ENCODE data around the gene RGS5. TPM values are rescaled to one million over a fixed set of nuclear protein-coding genes. Genes with fewer than 3 reads are reported as not detected.

The RGS5 gene
- total RNA-seq, 2 experiments from 2014 or later: 1.9 to 3.7 TPM

GRCh38 chr1:163174524-163175437, 27.9 kb downstream of the RGS5 start:
- Mint-ChIP-seq H3K4me3 (no peak overlapping the region), H3K27me3 (peaks cover 6% of the 10 kb centered on the region), H3K4me1 (ENCODE audit: low read depth) (no peaks in the 10 kb centered on the region), H3K27ac (no peak overlapping the region), H3K9me3 (no peaks in the 10 kb centered on the region), H3K36me3 (no peaks in the 10 kb centered on the region)
- peak; percentile 59 for DNase-seq
- intact Hi-C loops (cut with micrococcal nuclease): loop anchor here (1.0 to 5.0 kb wide), 4 partner anchors 102 to 320 kb away; no protein-coding TSS in a partner anchor
- ChIA-PET POLR2A (no interaction called here), CTCF (interaction anchor here (0.6 to 4.6 kb wide), 10 partner anchors 18 to 327 kb away, joined by 3 to 35 read pairs (median 4); no protein-coding TSS in a partner anchor)

- Mint-ChIP-seq H3K27ac (no peak overlapping the region), H3K9me3 (no peaks in the 10 kb centered on the region), H3K4me3 (no peak overlapping the region), H3K36me3 (no peaks in the 10 kb centered on the region), H3K4me1 (ENCODE audit: low read depth) (no peaks in the 10 kb centered on the region), H3K27me3 (peaks cover 6% of the 10 kb centered on the region)
- ChIA-PET POLR2A (no interaction called here), CTCF (interaction anchor here (1.0 kb wide), 1 partner anchor 325 kb away, joined by 4 read pairs; no protein-coding TSS in a partner anchor)
- DNase-seq: no peak
- intact Hi-C loops (cut with micrococcal nuclease): loop anchor here (5.0 kb wide), 1 partner anchor 101 kb away; no protein-coding TSS in a partner anchor
These were observed 29.6 kb downstream of the RGS5 start for GRCh38 chr1:163173121-163173520.

DNA sequence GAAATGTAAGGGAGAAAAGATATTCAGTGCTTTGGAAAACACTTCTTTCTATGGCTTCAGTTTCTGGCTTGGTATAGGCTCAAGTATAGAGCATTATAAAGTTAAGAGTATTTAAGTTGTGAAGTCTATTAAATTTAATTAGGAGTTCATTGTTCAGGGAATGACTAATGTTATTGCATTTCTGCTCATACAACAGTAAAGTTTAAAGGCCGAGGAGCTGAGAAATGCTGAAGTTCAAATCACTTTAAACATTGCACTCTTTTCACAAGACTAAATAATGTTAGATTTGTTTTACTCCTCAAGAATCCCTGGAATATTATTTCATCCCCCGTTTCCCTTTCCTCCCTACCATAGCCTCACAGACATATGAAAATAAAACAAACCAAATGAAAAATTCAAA, 30.1 kb downstream of the RGS5 start:
- Mint-ChIP-seq H3K4me1 (ENCODE audit: low read depth) (no peaks in the 10 kb centered on the region), H3K9me3 (no peaks in the 10 kb centered on the region), H3K27me3 (peaks cover 6% of the 10 kb centered on the region), H3K4me3 (no peak overlapping the region), H3K36me3 (no peaks in the 10 kb centered on the region), H3K27ac (no peak overlapping the region)
- intact Hi-C loops (cut with micrococcal nuclease): loop anchor here (5.0 kb wide), 1 partner anchor 100 kb away; no protein-coding TSS in a partner anchor
- ChIA-PET CTCF (interaction anchor here (1.0 kb wide), 1 partner anchor 325 kb away, joined by 4 read pairs; no protein-coding TSS in a partner anchor), POLR2A (no interaction called here)
- DNase-seq: no peak

DNA sequence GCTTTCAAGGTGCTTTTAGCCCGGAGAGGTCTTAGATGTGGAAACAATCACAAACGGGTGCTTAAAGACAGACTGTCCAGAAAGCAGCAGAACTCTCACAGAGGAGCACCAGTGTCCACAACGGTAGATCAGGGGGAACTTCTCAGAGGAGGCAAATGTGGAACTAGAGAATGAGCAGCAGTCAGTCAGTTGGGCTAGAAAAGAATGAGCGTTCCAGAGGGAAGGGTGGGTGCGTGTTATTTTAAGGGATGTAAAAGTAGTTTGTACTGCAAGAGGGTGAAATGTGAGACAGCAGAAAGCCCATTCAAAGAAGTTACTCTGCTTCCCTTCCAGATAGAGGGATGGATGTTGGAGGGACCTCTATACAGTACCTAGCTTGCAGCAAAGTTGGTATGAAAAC, 30.9 kb downstream of the RGS5 start:
- no peaks in the 10 kb centered on the region for H3K36me3 Mint-ChIP-seq
- H3K4me3 Mint-ChIP-seq: no peak overlapping the region
- H3K9me3 Mint-ChIP-seq: no peaks in the 10 kb centered on the region
- ChIA-PET CTCF (no interaction called here), POLR2A (no interaction called here)
- no peaks in the 10 kb centered on the region for H3K4me1 Mint-ChIP-seq (ENCODE audit: low read depth)
- H3K27ac Mint-ChIP-seq: no peak overlapping the region
- intact Hi-C loops (cut with micrococcal nuclease): loop anchor here (5.0 kb wide), 1 partner anchor 100 kb away; no protein-coding TSS in a partner anchor
- no peak for DNase-seq
- peaks cover 6% of the 10 kb centered on the region for H3K27me3 Mint-ChIP-seq

GRCh38 chr1:163170975-163171676, 31.6 kb downstream of the RGS5 start:
- Mint-ChIP-seq H3K4me3 (no peak overlapping the region), H3K27ac (no peak overlapping the region), H3K27me3 (peaks cover 6% of the 10 kb centered on the region), H3K36me3 (no peaks in the 10 kb centered on the region), H3K9me3 (no peaks in the 10 kb centered on the region), H3K4me1 (ENCODE audit: low read depth) (no peaks in the 10 kb centered on the region)
- ChIA-PET POLR2A (no interaction called here), CTCF (no interaction called here)
- intact Hi-C loops (cut with micrococcal nuclease): loop anchor here (5.0 kb wide), 1 partner anchor 99 kb away; no protein-coding TSS in a partner anchor
- no peak for DNase-seq

- Mint-ChIP-seq H3K36me3 (peaks cover under 1% of the 10 kb centered on the region), H3K9me3 (no peaks in the 10 kb centered on the region), H3K4me3 (no peak overlapping the region), H3K4me1 (ENCODE audit: low read depth) (no peaks in the 10 kb centered on the region), H3K27ac (no peak overlapping the region), H3K27me3 (peaks cover 5% of the 10 kb centered on the region)
- no peak for DNase-seq
- intact Hi-C loops (cut with micrococcal nuclease): loop anchor here (5.0 kb wide), 1 partner anchor 98 kb away; no protein-coding TSS in a partner anchor
- POLR2A ChIA-PET: no interaction called here
- CTCF ChIA-PET: no interaction called here
These were observed 32.4 kb downstream of the RGS5 start for GRCh38 chr1:163170331-163170730.

- peaks cover 6% of the 10 kb centered on the region for H3K36me3 Mint-ChIP-seq
- H3K9me3 Mint-ChIP-seq: no peaks in the 10 kb centered on the region
- no peak overlapping the region for H3K27ac Mint-ChIP-seq
- H3K4me3 Mint-ChIP-seq: no peak overlapping the region
- intact Hi-C loops (cut with micrococcal nuclease): no loop called here
- no peaks in the 10 kb centered on the region for H3K27me3 Mint-ChIP-seq
- no peak for DNase-seq
- ChIA-PET CTCF (interaction anchor here (1.0 kb wide), 1 partner anchor 316 kb away, joined by 4 read pairs; no protein-coding TSS in a partner anchor), POLR2A (no interaction called here)
- H3K4me1 Mint-ChIP-seq (ENCODE audit: low read depth): no peaks in the 10 kb centered on the region
These were observed 33.2 kb downstream of the RGS5 start for GRCh38 chr1:163169553-163169952.

DNA sequence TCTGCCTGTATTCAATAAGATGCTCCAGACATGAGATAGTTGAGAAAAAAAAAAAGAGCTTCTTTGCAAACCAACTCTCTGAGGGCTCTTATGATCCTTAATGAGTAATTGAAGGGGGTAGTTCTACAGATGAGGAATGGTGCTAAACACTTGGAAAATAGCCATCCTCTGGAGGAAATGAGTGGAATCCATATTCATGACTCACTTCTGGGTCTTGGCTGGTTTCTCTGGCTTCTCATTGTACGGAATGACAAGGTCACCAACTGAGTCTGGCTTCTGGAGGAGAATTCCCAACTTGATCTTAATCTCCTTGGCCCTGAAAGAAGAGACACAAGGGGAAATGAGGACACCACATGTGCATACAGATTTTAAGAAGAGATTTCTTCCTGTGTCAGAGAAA, 34.7 kb downstream of the RGS5 start:
- Mint-ChIP-seq H3K4me3 (no peak overlapping the region), H3K36me3 (peaks cover 6% of the 10 kb centered on the region), H3K9me3 (no peaks in the 10 kb centered on the region), H3K27ac (no peak overlapping the region), H3K27me3 (no peaks in the 10 kb centered on the region), H3K4me1 (ENCODE audit: low read depth) (no peaks in the 10 kb centered on the region)
- no peak for DNase-seq
- ChIA-PET POLR2A (no interaction called here), CTCF (no interaction called here)
- intact Hi-C loops (cut with micrococcal nuclease): no loop called here

DNA sequence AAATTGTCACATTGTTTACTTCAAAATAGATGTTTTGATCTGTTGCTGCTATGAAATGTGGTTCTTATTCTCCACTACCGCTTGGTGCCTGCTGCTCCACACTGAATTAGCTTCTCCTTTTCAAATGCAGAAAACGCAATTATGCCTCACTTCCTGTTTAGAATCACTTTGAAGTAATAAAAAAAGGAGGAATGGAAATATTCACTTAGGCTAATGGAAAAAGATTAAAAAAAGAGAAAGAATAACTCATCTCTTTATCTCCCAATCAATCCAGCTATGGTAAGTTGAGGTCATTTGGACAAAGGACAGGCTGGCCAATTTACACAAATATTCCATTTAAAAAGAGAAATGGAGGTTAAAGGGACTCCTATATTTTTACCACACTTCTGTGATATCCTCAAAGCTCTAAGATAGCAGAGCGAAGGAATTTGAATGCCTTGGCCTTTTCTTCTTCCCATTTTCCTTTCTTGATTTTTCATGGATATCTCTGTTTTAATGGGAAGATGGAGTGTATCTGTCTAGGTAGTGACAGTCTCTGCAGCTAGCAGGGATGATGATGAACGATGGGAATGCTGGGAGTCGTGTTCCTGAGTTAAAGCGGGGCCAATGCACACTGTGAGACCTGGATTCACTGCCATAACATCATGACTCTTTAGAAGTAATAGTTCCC, 35.7 kb downstream of the RGS5 start:
- Mint-ChIP-seq H3K9me3 (no peaks in the 10 kb centered on the region), H3K4me3 (no peak overlapping the region), H3K4me1 (ENCODE audit: low read depth) (no peaks in the 10 kb centered on the region), H3K36me3 (peaks cover 6% of the 10 kb centered on the region), H3K27me3 (no peaks in the 10 kb centered on the region), H3K27ac (no peak overlapping the region)
- intact Hi-C loops (cut with micrococcal nuclease): no loop called here
- no peak for DNase-seq
- CTCF ChIA-PET: interaction anchor here (0.9 kb wide), 1 partner anchor 319 kb away, joined by 3 read pairs; no protein-coding TSS in a partner anchor
- POLR2A ChIA-PET: no interaction called here

- ChIA-PET POLR2A (no interaction called here), CTCF (no interaction called here)
- intact Hi-C loops (cut with micrococcal nuclease): no loop called here
These were observed 37.6 kb downstream of the RGS5 start for GRCh38 chr1:163165119-163165518.

DNA sequence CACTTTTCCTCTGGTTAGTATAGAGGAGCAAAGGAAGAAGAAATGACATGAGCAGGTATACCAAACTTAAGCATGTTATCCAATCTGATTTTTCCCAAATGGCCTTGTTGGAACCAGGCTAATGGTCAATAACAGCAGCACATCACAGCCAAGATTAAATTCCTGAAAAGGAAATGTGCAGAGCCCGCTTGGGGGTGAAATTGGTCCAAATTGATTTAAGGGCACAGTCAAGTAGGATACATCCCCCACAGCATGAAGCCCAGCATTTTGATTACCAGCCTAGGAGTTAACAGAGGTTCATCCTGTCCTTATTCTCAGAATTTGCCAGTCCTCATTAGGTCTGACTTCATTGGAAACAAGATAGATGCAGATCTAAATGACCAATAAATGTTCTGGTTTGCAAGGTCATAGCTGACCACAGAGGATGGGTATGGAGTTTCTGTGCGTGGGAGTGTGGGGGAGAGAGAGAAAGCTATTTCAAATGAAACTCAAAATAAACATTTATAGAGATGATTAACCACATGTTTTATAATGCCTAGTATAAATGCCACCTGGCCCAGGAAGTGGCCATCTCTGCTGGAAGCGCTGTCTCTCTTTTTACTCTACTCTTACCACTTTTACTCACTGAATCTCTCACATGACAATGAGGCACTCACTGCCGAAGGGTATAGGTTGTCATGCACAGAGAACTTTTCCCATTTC, 38.7 kb downstream of the RGS5 start:
- intact Hi-C loops (cut with micrococcal nuclease): no loop called here
- POLR2A ChIA-PET: no interaction called here
- no peaks in the 10 kb centered on the region for H3K27me3 Mint-ChIP-seq
- H3K27ac Mint-ChIP-seq: no peak overlapping the region
- peaks cover under 1% of the 10 kb centered on the region for H3K9me3 Mint-ChIP-seq
- peaks cover 7% of the 10 kb centered on the region for H3K36me3 Mint-ChIP-seq
- no peak for DNase-seq
- CTCF ChIA-PET: interaction anchor here (0.6 kb wide), 1 partner anchor 1467 kb away, joined by 3 read pairs; no protein-coding TSS in a partner anchor
- no peaks in the 10 kb centered on the region for H3K4me1 Mint-ChIP-seq (ENCODE audit: low read depth)
- no peak overlapping the region for H3K4me3 Mint-ChIP-seq

More at GRCh38 chr1:163165119-163165518, 37.6 kb downstream of the RGS5 start:
- no peaks in the 10 kb centered on the region for H3K4me1 Mint-ChIP-seq (ENCODE audit: low read depth)
- H3K27me3 Mint-ChIP-seq: no peaks in the 10 kb centered on the region
- no peaks in the 10 kb centered on the region for H3K9me3 Mint-ChIP-seq
- no peak for DNase-seq
- H3K27ac Mint-ChIP-seq: no peak overlapping the region
- peaks cover 6% of the 10 kb centered on the region for H3K36me3 Mint-ChIP-seq
- no peak overlapping the region for H3K4me3 Mint-ChIP-seq
